Left forelimb (tissue), 1 donor: ENCODE results near the gene TLNRD1.

ENCODE experiments used
- DNase-seq: peaks from one replicate; pipeline ENCODE4 v3.0.0-alpha.2; 2018; ENCODE audit warnings: low spot score

TLNRD1 gene

GRCh38 chr15:81029414-81030300, 28.9 kb downstream of the TLNRD1 start:
- DNase-seq, result no peak

DNA sequence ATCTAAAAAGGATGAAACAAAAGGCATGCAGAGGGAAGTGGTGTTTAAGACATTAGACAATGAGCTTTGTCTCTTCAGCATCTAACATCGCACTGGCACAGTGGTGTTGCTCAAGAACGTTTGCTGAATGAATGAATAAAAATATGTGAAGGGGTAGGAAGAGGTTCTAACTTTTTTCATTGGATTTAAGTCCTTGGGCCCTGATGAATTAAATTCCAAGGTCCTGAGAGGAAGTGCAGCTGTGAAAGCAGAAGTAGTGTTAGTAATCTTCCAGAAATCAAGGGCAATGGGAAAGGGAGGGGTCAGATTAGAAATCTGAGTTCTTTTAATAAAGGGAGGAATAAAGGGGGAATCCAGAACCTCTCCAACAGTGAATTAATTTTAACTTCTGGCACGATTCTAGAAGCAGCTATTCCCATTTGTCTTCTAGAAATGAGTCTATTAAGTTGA, 29.6 kb downstream of the TLNRD1 start:
- no peak for DNase-seq

DNA sequence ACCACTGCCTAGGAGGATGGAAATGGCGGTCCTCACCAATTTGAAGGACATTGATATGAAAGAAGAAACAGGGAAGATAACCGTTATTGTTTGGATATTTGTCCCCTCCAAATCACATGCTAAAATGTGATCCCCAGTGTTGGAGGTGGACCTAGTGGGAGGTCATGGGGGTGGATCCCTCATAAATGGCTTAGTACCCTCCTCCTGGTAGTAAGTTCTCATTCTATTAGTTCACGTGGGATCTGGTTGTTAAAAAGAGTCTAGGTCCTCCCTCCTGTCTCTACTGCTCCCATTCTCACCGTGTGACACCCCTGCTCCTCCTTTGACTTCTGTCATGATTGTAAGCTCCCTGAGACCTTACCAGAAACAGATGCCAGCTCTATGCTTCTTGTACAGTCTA, 30.5 kb downstream of the TLNRD1 start:
- no peak for DNase-seq

DNA sequence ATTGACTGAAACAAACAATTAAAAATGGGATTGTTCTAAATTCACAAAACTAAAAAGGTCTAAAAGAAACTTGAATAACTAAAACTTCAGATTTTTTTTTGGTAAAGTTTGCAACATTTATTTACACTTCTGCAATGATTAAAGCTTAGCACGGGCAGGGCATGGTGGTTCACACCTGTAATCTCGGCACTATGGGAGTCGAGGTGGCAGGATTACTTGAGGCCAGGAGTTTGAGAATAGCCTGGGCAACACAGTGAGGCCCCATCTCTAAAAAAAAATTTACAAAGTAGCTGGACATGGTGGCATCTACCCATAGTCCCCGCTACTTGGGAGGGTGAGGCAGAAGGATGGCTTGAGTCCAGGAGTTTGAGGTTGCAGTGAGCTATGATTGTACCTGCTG, 31.6 kb downstream of the TLNRD1 start:
- DNase-seq, result no peak

DNA sequence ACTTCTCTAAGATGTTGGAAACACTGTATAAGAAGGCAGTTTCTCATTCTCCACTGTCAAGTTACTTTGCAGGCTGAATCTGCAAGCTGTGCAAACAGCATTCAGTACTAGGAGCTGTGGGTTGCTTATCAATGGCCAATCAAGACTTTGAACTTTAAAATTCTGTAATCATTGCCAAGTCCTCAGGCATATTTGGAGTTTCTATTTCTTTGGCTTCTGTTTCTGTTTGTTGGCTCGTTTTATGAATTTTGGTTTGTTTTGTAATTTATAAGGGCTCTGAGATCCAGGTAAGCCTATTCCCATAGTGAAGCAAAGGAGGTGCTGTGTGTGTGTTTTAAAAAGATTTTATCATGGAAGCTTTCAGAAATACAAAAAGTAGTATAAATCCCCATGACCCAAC, 32.1 kb downstream of the TLNRD1 start:
- no peak for DNase-seq

DNA sequence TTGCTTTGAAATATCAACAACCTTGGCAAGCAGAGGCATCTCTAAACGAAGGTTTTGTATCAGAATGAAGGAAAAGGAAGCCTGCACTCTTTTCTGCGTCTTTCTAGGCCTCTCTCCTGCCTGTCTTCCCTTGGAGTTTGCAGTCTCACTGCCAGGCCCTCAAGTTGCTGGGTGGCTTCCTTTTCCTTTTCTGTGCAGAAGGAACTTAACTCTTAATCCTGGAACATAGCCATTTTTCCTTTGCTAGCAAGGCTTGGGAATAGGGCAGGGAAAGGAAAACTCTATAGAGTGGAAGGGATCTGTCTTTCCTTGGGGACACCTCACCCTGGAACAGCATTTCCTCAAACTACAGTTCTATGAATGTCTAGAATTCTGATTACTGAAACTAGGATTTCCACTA, 32.8 kb downstream of the TLNRD1 start:
- no peak for DNase-seq

- DNase-seq, result no peak
Observed at GRCh38 chr15:81037952-81038743, 37.4 kb downstream of the TLNRD1 start.

GRCh38 chr15:81038975-81039607, 38.4 kb downstream of the TLNRD1 start:
- no peak for DNase-seq

GRCh38 chr15:81040757-81041156, 40.0 kb downstream of the TLNRD1 start:
- DNase-seq, result no peak

GRCh38 chr15:81043281-81043934, 42.7 kb downstream of the TLNRD1 start:
- DNase-seq, result no peak

DNA sequence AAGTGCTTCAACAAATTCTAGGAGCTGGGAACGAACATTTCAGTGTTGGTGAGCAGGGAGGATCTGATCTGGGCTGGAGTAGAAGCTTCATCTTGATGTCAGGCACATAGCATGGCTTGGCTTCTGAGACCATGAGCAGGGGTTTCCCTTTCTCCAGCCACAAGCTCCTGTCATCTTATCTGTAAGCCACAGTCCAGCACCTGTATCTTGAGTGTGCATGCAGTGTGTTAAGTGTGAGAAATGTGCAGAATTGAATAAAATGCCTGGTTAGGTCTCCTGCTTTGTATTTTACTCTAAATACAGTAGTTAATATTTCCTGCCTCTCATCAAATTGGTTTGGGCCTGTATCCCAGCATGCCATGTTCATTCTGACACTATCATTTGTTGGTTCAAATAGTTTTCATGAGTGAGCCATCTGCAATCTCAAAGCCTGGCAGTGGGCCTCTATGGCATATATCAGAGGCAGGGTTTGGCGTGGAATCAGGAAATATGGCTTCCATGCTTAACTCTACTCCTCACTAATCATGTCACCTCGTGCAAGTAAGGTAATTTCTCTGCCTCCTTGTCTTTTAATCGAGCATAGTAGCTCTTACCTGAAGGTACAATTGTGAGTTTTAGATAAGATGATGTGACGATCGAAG, 43.3 kb downstream of the TLNRD1 start:
- no peak for DNase-seq

DNA sequence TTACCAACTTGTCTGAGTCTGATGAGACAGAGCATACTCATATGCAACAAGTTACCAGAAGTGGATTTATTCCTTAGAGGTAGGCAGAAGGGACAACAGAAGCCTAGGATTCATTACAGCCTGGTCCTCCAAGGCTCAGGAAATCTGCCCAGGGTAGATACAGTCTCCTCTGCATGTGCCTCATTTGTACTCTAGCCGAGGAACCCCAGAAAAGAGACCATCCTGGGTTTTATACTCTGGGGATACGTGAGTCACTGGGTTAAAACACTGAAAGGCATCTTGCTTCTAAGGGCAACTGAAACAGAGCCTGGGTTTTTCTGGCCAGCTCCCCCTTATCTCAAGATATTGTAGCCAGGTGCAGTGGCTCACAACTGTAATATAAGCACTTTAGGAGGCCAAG, 45.6 kb downstream of the TLNRD1 start:
- no peak for DNase-seq

DNA sequence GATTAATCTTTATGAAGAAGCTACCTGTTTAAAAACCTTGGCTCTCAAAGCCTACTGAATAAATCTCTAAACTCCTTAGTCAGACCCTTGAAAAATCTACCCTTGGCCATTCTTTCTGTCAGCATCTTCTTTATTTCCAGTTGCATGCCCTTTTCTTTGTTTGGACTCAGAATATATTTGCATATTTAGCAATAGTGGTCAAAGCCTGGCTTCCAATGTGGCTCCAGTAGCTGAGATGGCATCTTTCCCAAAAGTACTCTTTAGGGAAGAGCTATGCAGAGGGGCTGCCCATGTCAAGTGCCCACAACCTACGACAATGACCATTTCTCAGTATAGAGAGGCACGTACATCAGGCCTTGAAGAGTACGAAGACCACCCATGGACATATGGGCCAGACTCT, 47.2 kb downstream of the TLNRD1 start:
- no peak for DNase-seq

DNA sequence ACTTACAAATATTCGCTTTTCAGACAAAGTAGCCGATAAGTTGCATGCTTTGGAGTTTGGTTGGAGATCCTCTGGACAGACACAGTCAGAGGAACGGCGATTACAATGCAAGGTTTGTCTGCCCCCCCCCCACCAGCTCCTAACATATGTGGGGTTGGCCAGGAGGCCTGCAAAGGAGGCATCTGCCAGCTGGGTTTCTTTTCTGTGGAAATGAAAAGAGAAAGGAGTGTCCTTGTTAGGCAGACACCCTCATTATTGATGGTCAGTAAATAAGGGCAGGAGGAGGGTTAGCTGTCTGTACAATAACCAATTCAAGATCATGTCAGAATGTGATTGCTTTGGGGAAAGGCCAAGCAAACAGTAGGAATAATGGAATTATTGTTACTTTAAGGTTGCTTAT, 49.1 kb downstream of the TLNRD1 start:
- no peak for DNase-seq

GRCh38 chr15:81050259-81050658, 49.5 kb downstream of the TLNRD1 start:
- DNase-seq, result no peak

GRCh38 chr15:81050805-81051204, 50.1 kb downstream of the TLNRD1 start:
- DNase-seq, result no peak

DNA sequence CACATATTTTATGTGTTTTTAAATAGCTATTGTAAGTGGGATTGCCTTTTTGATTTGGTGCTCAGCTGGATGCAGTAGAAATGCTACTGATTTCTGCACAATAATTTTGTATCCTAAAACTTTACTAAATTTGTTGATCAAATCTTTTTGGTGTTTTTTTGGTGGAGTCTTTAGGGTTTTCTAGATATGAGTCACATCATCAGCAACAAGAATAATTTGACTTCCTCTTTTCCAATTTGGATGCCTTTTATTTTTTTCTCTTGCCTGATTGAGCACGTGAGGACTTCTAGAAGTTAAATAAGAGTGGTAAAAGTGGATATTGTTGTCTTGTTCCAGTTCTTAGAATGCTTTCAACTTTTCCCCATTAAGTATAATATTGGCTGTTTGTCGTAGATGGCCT, 51.3 kb downstream of the TLNRD1 start:
- DNase-seq, result no peak

- DNase-seq, result no peak
Observed at GRCh38 chr15:81053621-81054020, 52.9 kb downstream of the TLNRD1 start.

- no peak for DNase-seq
Observed at GRCh38 chr15:81054236-81054635, 53.5 kb downstream of the TLNRD1 start.
